Measurements from ENCODE around the gene CFAP410.
"Not testable (repeated sequence)": the region's sequence is repeated elsewhere in the genome, so short reads cannot be mapped to it uniquely, and the experiment has no call there.

The CFAP410 gene

GRCh38 chr21:44285138-44285992, 53.8 kb downstream of the CFAP410 start, which contains the start of gene AIRE:
TSS of gene AIRE (plus strand) at chr21:44285876. CDS start at chr21:44286007, 131 bp downstream.
- DNase-seq (ENCODE audit: low spot score): no peak

- no peak for DNase-seq (ENCODE audit: low spot score)
Measured at GRCh38 chr21:44283948-44284347, 55.2 kb downstream of the CFAP410 start.

- DNase-seq (ENCODE audit: low spot score): not testable (repeated sequence)
Measured at GRCh38 chr21:44283211-44283785, 55.9 kb downstream of the CFAP410 start.

- no peak for DNase-seq (ENCODE audit: low spot score)
Measured at GRCh38 chr21:44282370-44282769, 56.8 kb downstream of the CFAP410 start.

GRCh38 chr21:44281801-44282200, 57.4 kb downstream of the CFAP410 start:
- no peak for DNase-seq (ENCODE audit: low spot score)

- DNase-seq (ENCODE audit: low spot score): peak; percentile 31
Measured at GRCh38 chr21:44279354-44280260, 59.6 kb downstream of the CFAP410 start.
